NCI-H460 (cell line): ENCODE measurements around the gene SLX4IP. TPM values are rescaled to one million over a fixed set of nuclear protein-coding genes. Genes with fewer than 3 reads are reported as not detected.
A peak's percentile ranks its signal among the peaks of the same experiment; 100 is the strongest.

Source experiments
- DNase-seq: peaks from one replicate; pipeline ENCODE4 v3.0.0-alpha.2; 2016; ENCODE audit warnings: low read depth; ENCODE audit errors: extremely low read depth
- small RNA-seq, 2 experiments: library from RNA; depleted of rRNA; stranded (forward); fragments of <200 nt; gene quantifications; one replicate each; pipeline ENCODE3, GENCODE V24; 2014
- total RNA-seq: library from RNA; depleted of rRNA; stranded (reverse); fragments of >200 nt; shearing (Covaris generic); gene quantifications from 2 replicates; pipeline ENCODE4 v1.2.3, GENCODE V29; 2014; rRNA removed

Gene SLX4IP
- total RNA-seq, 1 experiment from 2014 or later = 7.5 TPM

DNA sequence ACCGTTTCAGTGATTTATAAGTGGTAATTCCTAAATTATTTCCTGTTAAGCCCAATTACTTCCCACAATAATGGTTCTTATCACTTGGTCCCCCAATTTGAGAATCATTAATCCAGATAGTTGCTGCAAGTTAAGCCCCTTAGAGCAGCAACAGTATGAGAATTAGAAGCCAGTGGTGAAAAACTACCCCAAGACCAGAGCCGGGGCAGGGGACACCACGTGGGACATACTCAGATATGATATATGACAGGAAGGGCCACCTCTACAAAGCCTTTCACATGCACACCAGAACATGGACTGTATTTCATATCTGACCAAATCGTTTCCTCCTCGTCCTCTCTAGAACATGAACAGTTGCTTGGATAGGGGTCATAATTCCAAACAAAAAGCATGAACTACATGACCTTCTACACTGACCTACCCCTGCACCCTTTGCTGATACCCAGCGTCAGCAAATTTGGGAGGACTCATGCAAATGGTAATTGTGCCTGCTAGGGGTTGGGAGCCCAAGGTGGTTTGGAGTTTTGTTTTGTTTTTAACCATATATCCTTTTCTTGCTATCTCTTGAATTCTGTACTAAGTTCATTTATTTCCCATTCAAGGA is 234.8 kb downstream of the SLX4IP start:
- DNase-seq = no peak

DNA sequence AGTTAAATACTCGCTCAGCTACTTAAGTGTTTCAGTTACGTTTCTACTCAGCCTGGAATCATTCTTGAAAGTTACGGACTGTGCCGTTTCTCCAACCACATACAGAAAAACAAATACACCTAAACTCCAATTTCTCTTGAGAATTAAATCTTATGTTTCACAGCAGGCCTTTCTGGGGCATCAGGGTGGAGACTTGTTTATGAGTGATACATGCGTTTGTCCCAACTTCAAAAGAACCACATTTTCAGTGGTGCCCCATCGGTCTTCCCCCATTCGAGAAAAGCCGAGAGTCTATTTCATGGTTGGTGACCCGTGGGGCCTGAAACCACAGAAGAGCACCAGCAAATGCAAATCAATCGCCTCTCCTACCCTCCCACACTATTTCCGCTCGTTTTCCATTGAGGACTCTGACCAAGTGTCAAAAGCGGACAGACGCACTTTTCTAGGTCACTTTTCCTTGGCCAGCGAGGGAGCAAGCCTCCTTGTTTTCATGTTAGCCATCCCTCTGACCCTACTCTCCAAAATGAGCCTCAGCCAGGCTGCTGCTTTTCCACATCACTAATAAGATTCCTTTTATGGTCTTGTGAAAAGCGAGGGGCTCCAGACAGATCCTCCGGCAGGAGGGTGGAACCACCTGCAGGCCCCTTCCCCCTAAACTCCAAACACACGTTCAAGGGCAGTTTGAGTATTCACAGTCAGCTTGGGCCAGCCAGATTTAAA is 235.6 kb downstream of the SLX4IP start:
- no peak for DNase-seq

DNA sequence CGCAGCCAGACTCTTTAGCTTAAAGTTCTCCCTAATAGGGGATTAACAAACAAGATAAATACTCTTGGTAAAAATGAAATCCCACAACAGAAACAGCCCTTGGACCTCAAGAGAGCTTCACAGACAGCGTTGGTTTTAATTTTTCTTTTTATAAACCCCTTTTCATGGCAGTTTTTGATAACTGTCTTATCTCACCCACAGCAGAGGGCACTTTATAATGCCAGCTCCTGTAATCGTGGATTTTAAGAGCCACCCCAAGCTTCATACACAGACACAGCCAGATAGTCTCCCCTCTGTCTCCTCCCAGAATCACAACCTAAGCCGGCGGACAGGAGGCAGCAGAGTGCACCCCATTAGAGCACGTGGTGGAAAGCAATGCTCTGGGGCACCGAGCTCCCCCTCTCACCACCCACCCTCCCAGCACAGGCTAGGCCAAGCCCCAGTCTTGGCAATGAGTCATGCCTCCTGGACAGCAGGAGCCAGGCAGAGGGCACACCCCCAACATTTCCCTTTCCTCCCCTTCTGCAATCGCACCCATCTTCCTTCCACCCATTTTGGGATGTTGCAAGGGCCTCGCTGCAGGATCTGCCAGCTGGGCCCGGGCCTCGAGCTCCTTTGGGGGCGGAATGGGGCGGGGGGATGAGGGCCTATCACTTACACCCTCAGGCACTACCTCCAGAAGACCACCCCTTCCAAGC is 236.3 kb downstream of the SLX4IP start:
- peak; percentile 27 for DNase-seq

DNA sequence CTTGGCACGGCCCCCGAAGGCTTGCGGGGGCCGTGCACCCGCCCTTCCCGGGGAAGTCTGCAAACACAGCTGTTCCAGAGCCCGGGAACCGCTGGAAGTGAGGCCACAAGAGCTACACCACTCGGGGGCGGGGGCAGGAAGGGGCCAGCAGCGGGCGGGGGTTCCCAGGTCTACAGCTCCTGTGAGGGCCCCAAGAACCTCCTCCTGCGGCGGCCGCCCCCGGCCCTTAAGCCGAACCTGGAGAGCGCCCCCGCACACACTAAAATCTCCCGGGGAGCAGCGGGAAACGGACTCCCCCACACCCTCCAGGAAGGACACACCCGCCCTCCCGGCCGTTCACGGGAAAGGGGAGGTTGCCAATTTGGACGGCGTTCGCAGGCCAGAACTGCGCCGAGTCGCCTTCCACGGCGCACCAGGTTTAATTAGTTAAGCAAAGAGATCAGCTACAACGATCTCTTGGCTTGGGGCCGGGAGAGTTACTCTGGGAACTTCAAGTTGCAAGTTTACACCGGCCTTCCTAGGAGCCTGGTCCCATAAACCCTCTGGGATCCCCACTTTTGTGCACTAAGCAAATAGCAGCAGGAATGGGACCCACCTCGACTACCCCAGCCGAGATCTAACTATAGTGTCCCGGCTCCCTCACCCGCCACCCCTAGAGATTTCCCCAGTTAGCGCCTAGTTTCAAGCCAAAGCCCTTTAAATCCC is 237.0 kb downstream of the SLX4IP start:
- no peak for DNase-seq

DNA sequence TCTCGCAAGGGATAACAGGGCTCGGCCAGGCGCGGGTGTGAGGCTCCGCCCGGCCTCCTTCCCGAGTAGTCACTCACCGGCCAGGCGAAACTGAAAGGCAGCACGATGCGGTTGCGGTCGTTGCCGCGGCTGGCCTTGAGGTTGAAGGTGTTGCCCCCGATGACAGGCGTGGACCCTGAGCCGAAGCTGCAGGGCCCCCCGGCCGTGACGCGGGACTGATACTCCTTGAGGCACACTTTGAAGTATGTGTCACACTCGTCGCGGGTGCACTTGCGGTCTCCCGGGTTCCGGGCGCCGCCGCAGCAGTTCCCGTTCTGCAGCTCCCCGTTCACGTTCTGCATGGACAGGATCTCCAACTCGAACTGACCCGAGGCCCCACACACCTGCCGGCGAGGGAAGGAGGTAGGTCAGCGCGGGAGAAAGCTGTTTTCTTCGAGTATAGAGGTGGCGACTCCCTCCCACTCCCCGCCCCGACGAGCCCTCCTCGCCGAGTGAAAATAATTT is 237.6 kb downstream of the SLX4IP start:
- peak; percentile 23 for DNase-seq

DNA sequence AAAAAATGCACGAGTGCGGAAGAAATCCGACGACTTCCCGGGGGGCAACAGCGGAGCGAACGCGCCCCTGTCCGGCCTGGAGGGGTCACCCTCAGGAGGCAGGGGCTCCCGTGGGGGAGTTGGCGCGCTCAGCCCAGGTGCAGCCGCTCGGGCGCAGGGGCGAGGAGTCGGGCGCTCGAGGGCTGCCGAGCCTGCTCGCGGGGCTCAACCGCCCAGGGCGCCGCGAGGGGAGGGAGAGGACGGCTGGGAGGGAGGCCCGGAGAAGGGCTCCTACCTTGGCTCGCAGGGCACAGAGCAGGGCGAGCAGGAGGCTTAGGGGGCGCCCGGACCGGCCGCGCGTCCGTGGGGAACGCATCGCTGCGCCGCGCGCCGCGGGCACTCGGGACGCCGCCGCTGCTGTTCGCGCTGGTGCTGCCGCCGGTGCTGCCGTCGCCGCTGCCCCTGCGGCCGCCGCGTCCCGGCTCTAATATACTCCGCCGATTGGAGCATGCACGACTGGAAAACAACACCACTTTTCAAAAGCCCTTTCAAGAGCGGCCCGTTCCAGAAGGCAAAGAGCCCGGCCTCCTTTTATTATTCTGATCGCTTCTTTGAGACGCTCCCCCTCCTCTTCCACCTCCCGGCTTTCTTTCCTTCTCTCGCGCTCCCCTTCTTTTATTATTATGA is 238.2 kb downstream of the SLX4IP start:
- DNase-seq = no peak

DNA sequence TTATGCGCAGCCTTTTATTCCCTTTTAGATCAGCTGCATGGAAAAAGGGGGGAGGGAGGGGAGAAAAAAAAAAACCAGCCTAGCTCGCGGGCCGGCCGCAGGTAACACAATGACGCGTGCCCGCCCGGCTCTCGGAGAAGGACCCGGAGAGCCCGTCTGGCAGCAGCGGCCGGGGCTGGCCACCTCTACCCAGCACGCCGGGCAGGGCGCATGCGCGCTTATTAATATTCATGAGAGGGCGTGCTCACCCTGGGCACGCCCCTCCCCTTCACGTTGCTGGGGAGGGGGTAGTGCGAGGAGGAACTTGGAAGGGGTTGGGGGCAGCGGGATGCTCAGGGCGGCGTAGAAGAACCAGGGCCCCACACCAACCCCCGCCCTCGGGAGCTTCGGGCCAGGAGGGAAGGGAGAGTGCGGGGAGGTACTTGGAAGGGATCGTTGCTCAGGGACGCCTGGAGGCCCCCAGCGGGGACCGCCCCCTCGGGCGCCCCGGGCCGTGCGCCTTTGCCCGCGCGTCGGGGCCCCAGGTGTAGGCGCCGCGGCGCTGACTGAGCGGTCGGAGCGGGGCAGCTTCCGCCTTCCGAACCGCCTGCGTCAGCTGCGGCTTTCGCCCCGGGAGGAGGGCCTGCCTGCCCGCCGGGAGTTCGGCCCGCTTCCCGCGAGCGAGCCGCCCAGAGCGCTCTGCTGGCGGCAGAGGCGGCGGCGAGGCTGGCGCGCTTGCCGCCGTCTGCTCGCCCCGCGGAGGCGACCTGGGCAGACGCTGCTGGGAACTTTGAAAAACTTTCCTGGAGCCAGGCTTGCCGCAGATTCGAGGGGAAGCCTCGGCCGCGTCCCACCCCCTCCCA is 239.0 kb downstream of the SLX4IP start, which contains the start of gene JAG1:
TSS of gene JAG1 (minus strand) at position 158 of the 842 bp plus-strand sequence. CDS start 469 bp downstream, outside the sequence.
- DNase-seq = peak; percentile 93

DNA sequence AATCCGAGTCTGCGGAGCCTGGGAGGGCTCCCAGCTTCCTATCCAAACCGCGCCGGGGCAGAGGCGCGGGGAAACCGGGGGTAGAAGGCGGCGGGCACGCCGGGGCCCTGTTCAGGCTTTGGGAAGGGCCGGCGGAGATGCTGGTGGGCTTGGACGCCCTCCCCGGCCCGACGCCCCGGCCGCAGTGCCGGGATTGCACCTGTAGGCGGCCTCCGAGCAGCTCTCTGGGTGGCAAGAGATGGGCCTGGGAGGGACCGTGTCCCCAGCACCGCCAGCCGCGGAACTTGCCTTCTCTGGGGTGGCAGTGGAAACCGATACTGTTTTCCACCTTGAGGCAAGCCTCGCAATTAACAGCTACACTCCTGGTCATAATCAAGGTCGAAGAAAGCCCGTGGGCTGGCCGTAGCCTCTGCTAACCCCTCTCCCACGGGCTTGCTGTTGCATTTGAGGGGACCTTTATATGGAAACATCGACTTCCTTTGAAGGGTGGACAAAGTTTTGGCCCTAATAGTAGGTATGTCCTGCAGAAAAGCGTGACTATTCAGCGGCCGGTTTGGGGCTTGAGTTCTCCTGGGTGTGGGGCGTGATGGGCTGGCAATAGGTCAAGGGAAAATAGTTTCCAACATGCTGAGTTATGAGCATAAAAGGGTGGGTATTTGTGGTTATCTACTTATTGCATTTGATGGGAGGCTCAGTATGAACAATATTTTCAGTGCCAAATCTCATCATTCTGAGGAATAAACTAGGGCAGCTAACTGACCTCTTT is 239.8 kb downstream of the SLX4IP start:
- peak; percentile 63 for DNase-seq

DNA sequence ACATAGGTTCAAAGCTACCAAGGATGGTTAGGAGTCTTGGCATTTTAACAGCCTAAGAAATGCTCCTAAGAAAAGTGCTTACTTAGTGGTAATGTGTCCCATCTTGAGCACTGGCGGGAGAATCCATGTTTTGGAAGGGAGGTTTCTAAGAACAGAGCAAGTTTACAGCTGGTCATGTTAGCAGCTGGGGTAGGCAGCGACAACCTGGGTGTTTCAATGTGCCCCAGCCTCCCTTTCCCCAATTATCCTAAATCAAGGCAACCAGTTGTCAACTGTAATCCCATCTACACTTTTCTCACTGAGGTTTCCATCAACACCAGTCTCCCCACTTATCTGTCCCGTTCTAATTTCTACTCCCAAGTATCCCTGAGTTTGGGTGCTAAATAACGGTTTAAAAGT is 240.3 kb downstream of the SLX4IP start:
- no peak for DNase-seq

DNA sequence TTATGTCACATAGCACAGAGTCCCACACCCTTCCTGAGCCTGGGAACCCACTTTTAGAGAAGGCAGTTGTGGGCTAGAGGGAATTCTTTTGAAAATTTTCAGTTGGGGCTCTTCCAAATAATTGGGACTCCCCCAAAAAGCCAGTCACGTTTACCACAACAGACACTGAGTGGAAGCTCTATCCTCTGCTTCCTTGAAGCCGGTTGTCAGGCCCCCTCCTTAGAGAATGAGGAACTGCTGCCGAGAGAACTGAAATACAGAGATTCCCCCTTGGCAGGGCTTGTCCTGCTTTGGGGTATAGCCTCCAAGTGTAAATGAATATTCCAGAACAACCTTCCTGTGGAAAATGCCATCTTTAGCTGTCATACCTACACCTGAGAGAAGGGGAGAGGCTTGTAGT is 241.4 kb downstream of the SLX4IP start:
- DNase-seq = no peak

Small RNA genes within 50 kb of the gene (small RNA-seq; reads per million reads assigned to genes)
- gene MIR6870 = 0 reads per million in 2 experiments

Other genes starting within 250 kb of the SLX4IP start
- 0.40 and 0.42 TPM in 2 replicates for gene SNAP25, start 216.5 kb upstream of the SLX4IP start, total RNA-seq
- 19.3 and 28.7 TPM in 2 replicates for gene MKKS, start 1.1 kb upstream of the SLX4IP start, total RNA-seq
- 8.1 and 8.2 TPM in 2 replicates for gene JAG1, start 238.7 kb downstream of the SLX4IP start, total RNA-seq